ENCODE results near the gene INA.

DNA sequence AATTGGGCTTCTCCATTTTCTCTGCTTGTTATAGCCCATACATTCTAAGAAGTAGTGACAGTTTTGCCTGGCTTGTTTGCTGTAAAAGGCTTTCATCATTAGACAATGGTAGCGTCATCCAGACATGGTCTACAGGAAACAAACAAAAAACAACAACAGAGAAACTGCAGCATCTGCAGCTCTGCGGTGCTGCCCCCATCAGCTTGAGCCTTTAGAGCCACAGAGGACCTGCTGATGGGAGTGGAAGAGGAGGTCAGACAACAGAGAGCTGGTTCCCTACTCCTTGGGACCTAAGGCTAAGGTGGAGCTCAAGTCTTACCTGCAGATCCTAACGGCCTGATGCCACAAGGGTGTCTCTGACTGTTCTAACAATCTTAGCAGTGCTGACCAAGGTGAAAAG lies 3.1 kb downstream of the INA start:
- TF ChIP-seq, protein P1, sequence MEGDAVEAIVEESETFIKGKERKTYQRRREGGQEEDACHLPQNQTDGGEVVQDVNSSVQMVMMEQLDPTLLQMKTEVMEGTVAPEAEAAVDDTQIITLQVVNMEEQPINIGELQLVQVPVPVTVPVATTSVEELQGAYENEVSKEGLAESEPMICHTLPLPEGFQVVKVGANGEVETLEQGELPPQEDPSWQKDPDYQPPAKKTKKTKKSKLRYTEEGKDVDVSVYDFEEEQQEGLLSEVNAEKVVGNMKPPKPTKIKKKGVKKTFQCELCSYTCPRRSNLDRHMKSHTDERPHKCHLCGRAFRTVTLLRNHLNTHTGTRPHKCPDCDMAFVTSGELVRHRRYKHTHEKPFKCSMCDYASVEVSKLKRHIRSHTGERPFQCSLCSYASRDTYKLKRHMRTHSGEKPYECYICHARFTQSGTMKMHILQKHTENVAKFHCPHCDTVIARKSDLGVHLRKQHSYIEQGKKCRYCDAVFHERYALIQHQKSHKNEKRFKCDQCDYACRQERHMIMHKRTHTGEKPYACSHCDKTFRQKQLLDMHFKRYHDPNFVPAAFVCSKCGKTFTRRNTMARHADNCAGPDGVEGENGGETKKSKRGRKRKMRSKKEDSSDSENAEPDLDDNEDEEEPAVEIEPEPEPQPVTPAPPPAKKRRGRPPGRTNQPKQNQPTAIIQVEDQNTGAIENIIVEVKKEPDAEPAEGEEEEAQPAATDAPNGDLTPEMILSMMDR (IDR thresholded peaks at IDR 0.05; ENCODE audit: poor library complexity): no peak
- TF ChIP-seq EZH2phosphoT487 (IDR thresholded peaks at IDR 0.05; ENCODE audit: low read depth, severe bottlenecking, unreplicated experiment) (no peak), EZH2 (IDR thresholded peaks at IDR 0.05; ENCODE audit: borderline replicate concordance) (no peak)

Measured in hepatocyte (in vitro differentiated cells).